Measurements from ENCODE around the gene COL4A2. TPM values are rescaled to one million over a fixed set of nuclear protein-coding genes. Genes with fewer than 3 reads are reported as not detected.

COL4A2 gene
- total RNA-seq, 2 donors from 2014 or later, result not detected

DNA sequence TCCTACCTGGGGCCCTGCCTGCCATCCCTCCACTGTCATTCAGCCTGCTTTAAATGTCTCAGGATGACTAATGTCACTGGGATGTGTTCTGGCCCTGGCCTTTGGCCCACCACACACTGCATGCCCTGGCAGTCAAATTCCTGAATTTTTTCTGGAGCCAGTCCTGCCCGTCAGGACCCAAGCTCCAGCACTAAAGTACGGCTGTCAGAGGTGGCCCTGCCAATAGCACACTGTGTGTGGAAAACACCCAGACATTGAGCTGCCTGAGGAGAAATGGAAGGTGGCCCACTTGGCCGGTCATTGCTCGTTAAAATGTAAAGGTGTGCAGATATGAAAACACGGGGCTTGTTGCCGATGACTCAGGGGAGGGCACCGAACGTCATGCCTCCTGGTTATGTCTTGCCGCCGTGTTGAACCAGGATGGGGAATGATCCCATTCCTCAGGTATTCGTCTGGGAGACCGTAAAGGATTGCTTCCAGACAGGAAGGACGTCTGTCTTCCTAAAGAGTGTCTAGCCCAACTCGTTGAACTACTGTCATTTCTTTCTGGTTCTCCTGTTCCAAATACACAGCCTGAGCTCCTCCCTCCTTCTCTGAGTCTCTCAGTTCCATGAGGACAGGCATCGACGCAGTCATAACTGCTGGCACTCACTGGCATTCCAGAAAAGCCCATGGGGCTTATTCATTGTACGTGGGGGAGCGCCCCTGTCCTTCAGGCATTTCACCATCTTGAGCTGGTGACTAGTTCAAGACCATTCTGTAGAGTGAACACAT is 40.6 kb downstream of the COL4A2 start:
- H3K4me3 Mint-ChIP-seq, result no peak overlapping the region
- DNase-seq (no peak), ATAC-seq (replicated peaks in 1 of 2) (no peak)
- H3K4me1 Mint-ChIP-seq (ENCODE audit: low read depth), result peaks cover 8% of the 10 kb centered on the region
- H3K36me3 Mint-ChIP-seq (ENCODE audit: insufficient read depth in 2 of 2), result no peaks in the 10 kb centered on the region
- no peaks in the 10 kb centered on the region for H3K9me3 Mint-ChIP-seq
- peaks cover 27% of the 10 kb centered on the region for H3K27me3 Mint-ChIP-seq (ENCODE audit: low read depth)
- H3K27ac Mint-ChIP-seq, result no peak overlapping the region

DNA sequence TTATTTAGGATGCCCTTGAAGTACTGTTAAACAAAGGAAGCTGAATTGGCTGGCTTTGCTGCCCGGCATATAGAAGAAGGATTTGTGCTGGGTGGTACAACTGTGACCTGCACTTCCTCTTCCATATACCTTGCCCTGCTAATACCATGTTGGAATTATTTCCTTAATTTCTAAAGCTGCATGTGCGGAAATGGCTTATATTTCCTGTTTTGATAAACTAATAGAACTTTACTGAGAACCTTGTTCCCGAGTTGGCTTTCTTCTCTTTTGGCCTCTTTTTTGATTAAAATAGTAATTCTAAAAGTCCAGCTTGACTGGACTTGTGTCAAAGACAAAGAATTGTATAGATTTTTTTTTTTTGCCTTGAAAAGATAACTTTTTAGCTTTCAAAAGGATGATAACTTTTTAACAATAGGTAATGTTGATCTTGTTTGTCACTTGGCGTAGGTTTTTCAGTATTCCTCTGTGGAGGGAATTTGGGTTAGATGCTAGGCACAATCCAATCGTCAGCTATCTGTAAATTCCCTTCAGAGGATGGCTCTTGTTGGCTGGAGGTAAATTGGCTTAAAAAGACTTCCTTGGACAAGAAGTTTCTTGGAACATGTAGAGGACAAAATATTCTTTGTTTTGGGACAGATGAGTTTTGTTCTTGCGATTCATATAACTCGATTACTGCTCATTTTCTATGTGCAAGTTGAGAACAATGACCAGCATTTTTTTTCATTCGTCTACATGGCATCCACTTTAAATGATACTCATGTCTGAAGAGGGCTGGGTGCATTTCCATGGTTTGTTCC is 41.4 kb downstream of the COL4A2 start:
- DNase-seq (no peak), ATAC-seq (replicated peaks in 1 of 2) (no peak)
- H3K4me1 Mint-ChIP-seq (ENCODE audit: low read depth), result peaks cover 8% of the 10 kb centered on the region
- H3K27me3 Mint-ChIP-seq (ENCODE audit: low read depth), result peaks cover 35% of the 10 kb centered on the region
- no peak overlapping the region for H3K27ac Mint-ChIP-seq
- no peak overlapping the region for H3K4me3 Mint-ChIP-seq
- no peaks in the 10 kb centered on the region for H3K9me3 Mint-ChIP-seq
- H3K36me3 Mint-ChIP-seq (ENCODE audit: insufficient read depth in 2 of 2), result no peaks in the 10 kb centered on the region

DNA sequence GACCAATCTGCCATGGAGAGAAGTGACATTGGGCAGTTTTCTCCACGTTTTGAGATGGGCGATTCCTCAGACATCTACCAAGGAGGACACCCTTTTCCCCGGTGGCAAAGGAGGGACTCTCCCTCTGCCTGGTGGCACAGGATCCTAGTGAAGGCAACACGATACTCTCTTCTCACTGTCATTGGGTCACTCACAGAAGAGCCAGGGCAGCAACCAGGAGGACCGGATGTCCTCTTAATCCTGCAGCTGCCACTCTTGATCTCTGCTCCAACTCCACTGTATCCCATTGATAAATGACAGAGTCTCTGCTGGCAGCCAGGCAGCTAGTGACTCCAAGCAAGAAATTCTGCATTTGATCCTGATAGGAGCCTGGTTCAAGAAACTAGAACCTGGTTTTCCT is 42.2 kb downstream of the COL4A2 start:
- Mint-ChIP-seq H3K4me3 (no peak overlapping the region), H3K4me1 (ENCODE audit: low read depth) (peaks cover 8% of the 10 kb centered on the region), H3K27ac (no peak overlapping the region), H3K27me3 (ENCODE audit: low read depth) (peaks cover 38% of the 10 kb centered on the region), H3K36me3 (ENCODE audit: insufficient read depth in 2 of 2) (no peaks in the 10 kb centered on the region), H3K9me3 (no peaks in the 10 kb centered on the region)
- DNase-seq (no peak), ATAC-seq (replicated peaks in 1 of 2) (no peak)

DNA sequence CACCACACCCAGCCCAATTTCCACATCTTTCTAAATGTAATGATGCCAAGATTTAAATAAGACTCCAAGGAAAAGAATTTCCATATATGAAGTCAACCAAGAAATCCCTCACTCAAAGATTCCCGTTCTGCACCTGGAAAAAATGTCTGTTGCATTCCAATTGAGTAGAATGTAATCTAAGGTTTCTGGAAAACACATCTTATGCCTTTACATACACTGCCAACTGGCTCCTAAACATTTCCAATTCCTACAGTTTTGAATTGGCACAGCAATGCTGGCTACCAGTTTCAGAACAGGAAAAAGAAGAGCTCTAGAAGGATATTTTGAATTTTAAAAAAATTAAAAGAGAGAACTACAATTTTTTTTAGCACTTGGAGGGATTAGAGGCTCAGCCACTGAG is 43.0 kb downstream of the COL4A2 start:
- no peak for DNase-seq
- Mint-ChIP-seq H3K4me3 (no peak overlapping the region), H3K27me3 (ENCODE audit: low read depth) (peaks cover 38% of the 10 kb centered on the region), H3K27ac (no peak overlapping the region), H3K36me3 (ENCODE audit: insufficient read depth in 2 of 2) (no peaks in the 10 kb centered on the region), H3K4me1 (ENCODE audit: low read depth) (peaks cover 1% of the 10 kb centered on the region), H3K9me3 (no peaks in the 10 kb centered on the region)
- no peak for ATAC-seq (replicated peaks in 1 of 2)

DNA sequence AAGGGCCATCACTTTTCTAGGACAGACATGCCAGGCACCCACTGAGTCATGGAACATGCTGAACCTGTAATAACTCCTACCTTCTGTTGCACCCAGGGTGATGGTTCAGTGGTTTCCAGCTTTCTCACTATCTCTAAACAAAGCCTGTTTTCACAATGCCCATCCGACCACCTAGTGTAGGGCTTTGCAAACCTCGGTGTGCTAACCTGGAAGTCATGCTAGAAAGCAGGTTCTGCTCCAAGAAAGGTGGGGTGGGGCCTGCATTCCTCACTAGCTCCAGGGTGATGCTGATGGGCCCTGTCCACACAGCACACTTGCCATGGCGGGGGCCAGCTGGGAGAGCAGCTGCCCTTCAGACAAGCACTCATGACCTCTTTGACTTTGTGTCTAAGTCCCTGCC is 43.4 kb downstream of the COL4A2 start:
- H3K4me3 Mint-ChIP-seq, result no peak overlapping the region
- H3K27me3 Mint-ChIP-seq (ENCODE audit: low read depth), result peaks cover 38% of the 10 kb centered on the region
- H3K36me3 Mint-ChIP-seq (ENCODE audit: insufficient read depth in 2 of 2), result no peaks in the 10 kb centered on the region
- H3K27ac Mint-ChIP-seq, result no peak overlapping the region
- H3K9me3 Mint-ChIP-seq, result no peaks in the 10 kb centered on the region
- no peak for ATAC-seq (replicated peaks in 1 of 2)
- DNase-seq, result no peak
- no peaks in the 10 kb centered on the region for H3K4me1 Mint-ChIP-seq (ENCODE audit: low read depth)

DNA sequence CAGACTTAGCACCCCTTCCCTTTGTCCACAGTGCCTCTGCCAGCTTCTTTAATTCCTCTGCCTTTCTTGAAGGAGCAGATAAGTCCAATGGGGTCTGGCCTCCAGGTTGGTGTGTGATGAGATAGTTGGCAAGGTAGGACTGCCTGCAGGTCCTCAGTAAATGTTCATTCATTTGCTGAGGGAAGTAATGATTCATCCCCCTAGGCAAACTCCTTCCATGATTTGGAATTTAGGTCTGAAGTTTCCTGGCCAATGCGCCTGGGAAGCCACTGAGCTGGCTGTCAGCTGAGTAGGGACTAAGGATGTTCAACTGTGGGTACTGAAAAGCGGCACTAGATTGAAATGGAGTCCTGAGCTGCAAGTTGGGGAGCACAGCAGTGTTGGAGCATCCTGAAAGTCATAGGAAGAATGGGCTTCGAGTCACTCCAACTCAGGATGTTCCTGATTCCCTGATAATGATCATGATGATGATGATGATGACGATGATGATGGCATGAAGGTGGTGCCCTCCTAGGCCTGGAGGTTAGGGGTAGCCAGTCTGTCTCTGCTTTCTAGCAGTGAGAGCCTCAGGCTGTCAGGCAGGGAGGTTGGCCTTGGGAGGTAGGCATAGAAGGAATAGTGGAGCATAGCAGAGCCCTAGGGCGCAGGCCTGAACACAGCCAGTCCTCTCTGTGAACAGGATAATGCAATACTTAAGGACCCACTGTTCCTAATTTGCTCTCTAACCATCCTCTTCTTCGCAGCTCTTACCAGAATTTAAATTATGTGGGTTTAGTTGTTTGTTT is 44.7 kb downstream of the COL4A2 start:
- Mint-ChIP-seq H3K36me3 (ENCODE audit: insufficient read depth in 2 of 2) (no peaks in the 10 kb centered on the region), H3K4me1 (ENCODE audit: low read depth) (no peaks in the 10 kb centered on the region), H3K4me3 (no peak overlapping the region), H3K27ac (no peak overlapping the region), H3K9me3 (no peaks in the 10 kb centered on the region), H3K27me3 (ENCODE audit: low read depth) (peaks cover 38% of the 10 kb centered on the region)
- ATAC-seq (replicated peaks in 1 of 2) (no peak), DNase-seq (no peak)

DNA sequence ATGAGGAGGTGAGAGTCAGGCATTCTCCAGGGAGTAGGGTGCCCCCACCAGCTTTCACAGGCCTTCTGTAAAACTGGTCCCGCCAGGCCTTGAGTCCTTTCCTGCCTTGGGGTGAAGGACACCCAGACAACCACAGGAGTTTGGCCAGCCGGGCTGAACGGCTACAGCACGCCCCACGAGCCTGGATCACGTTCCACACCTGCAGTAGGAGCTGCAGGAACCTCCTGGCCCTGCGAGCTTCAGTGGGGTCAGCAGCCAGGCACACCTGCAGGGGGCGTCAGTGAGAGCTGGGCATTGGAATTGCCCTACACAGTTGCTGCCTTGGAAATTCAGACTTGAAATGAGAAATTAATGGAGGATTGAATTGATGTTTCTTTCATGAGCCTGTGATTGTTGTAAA is 45.7 kb downstream of the COL4A2 start:
- no peaks in the 10 kb centered on the region for H3K4me1 Mint-ChIP-seq (ENCODE audit: low read depth)
- no peak overlapping the region for H3K27ac Mint-ChIP-seq
- no peaks in the 10 kb centered on the region for H3K36me3 Mint-ChIP-seq (ENCODE audit: insufficient read depth in 2 of 2)
- ATAC-seq (replicated peaks in 1 of 2), result no peak
- peak in 1 of 2 donors; percentile 5 for DNase-seq
- H3K27me3 Mint-ChIP-seq (ENCODE audit: low read depth), result peaks cover 38% of the 10 kb centered on the region
- no peak overlapping the region for H3K4me3 Mint-ChIP-seq
- no peaks in the 10 kb centered on the region for H3K9me3 Mint-ChIP-seq

DNA sequence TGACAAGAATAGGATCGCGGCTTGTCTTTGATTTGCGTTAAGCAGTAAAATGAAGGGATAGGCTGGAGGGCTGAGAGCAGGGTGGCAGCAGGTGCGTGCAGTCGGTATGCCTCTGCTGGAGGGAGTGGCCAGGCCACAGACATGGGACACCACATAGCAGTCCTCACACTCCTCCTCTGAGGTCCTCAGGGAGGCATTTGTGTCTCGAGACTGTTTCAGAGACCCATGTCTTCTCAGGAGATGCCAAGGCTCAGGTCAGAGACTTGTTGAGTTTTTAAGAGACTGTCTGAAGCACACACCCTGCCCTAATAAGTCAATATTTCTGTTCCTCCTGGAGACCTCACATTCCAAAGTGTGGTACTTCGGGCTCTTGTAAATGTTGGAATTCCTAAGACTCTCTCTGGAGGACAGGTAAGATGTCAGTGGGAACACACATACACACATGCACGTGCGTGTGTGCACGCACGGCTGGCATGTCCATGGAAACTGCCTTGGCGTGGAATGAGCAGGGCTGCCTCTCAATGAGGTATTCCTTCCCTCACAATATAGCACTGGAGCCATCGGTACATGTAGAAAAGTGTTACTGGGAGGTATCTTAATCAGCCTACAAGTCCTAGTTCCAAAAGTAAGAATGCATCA is 46.4 kb downstream of the COL4A2 start:
- H3K9me3 Mint-ChIP-seq, result no peaks in the 10 kb centered on the region
- H3K4me1 Mint-ChIP-seq (ENCODE audit: low read depth), result no peaks in the 10 kb centered on the region
- no peak overlapping the region for H3K4me3 Mint-ChIP-seq
- peaks cover 37% of the 10 kb centered on the region for H3K27me3 Mint-ChIP-seq (ENCODE audit: low read depth)
- no peak for ATAC-seq (replicated peaks in 1 of 2)
- H3K36me3 Mint-ChIP-seq (ENCODE audit: insufficient read depth in 2 of 2), result no peaks in the 10 kb centered on the region
- H3K27ac Mint-ChIP-seq, result no peak overlapping the region
- DNase-seq, result no peak

DNA sequence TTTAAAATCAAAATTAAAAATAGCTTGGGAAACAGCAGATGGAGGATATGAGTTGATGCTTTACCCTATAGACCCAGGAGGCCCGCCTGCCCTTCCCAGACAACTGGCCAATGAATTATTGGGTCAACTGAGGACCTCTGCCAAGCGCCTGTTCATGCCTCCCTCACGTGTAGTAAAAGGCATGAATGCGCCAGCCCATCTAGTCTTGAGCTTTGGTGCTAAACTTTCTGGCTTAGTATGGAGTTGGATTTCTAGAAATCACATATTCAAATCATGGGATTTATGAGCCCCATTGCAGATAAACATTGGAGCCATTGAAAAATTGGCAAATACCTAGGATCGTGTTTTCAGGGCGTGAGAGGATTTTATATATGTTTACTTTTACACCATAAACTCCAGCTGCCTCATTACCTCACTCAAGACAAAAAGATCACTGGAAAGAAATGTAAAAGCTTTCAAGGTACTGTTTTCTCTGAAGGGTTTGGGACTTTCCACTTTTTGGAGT is 47.1 kb downstream of the COL4A2 start:
- Mint-ChIP-seq H3K9me3 (no peaks in the 10 kb centered on the region), H3K4me1 (ENCODE audit: low read depth) (no peaks in the 10 kb centered on the region), H3K4me3 (no peak overlapping the region), H3K27me3 (ENCODE audit: low read depth) (peaks cover 32% of the 10 kb centered on the region), H3K27ac (no peak overlapping the region), H3K36me3 (ENCODE audit: insufficient read depth in 2 of 2) (no peaks in the 10 kb centered on the region)
- DNase-seq, result no peak
- ATAC-seq (replicated peaks in 1 of 2), result no peak

DNA sequence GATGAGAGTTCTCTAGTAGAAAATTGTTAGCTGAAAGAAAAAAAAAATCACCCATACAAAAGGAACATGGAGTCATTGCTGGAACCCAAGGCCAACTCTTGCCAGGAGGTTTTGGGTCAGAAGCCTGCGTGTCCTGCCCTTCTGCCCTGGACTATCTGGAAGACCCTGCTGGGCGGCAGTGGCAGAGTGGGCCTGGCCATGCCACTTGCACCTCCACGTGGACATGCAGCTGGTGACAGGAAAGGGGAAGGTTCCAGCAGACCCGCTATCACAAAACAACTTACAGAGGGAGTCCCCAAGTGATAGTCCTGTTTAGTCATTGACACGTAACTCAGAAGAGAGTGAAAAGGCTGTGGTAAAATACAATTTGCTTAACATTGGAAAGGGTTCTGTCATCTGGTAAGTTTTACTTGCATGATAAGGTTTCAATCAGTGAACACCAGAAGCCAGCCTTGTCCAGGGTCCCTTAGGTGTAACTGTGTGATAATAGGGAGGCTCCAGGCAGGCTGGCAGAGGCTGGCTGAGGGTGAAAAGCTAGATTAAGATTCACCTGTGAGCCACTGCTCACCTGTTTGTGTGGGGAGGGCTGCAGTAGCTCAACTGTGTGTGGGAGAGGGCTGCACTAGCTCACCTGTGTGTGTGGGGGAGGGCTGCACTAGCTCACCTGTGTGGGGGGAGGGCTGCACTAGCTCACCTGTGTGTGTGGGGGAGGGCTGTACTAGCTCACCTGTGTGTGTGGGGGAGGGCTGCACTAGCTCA is 47.8 kb downstream of the COL4A2 start:
- no peaks in the 10 kb centered on the region for H3K4me1 Mint-ChIP-seq (ENCODE audit: low read depth)
- H3K9me3 Mint-ChIP-seq, result no peaks in the 10 kb centered on the region
- DNase-seq, result no peak
- H3K4me3 Mint-ChIP-seq, result no peak overlapping the region
- H3K27ac Mint-ChIP-seq, result no peak overlapping the region
- H3K36me3 Mint-ChIP-seq (ENCODE audit: insufficient read depth in 2 of 2), result no peaks in the 10 kb centered on the region
- ATAC-seq (replicated peaks in 1 of 2), result peak; percentile 46 to 60
- H3K27me3 Mint-ChIP-seq (ENCODE audit: low read depth), result peaks cover 31% of the 10 kb centered on the region

DNA sequence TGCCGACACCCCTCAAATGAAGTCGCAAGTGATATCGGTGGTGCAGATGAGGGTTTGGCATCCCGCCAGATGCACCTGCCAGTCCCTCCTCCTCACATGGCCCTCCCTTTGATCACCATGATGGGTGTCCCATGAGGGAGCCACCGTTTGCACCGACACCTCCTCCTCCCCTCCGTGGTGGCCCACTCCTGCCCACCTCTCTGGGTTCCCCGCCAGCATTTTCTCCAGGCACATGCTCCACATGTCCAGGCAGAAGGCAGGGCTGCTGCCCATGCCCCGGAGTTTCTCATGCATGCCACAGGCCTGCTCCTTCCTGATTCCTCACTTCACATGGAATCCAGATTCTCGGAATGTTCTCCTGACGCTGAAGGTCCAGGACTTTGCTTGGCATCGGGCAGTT is 49.3 kb downstream of the COL4A2 start:
- Mint-ChIP-seq H3K27ac (no peak overlapping the region), H3K27me3 (ENCODE audit: low read depth) (peaks cover 32% of the 10 kb centered on the region), H3K4me3 (no peak overlapping the region), H3K9me3 (no peaks in the 10 kb centered on the region), H3K4me1 (ENCODE audit: low read depth) (no peaks in the 10 kb centered on the region), H3K36me3 (ENCODE audit: insufficient read depth in 2 of 2) (no peaks in the 10 kb centered on the region)
- ATAC-seq (replicated peaks in 1 of 2) (no peak), DNase-seq (no peak)

DNA sequence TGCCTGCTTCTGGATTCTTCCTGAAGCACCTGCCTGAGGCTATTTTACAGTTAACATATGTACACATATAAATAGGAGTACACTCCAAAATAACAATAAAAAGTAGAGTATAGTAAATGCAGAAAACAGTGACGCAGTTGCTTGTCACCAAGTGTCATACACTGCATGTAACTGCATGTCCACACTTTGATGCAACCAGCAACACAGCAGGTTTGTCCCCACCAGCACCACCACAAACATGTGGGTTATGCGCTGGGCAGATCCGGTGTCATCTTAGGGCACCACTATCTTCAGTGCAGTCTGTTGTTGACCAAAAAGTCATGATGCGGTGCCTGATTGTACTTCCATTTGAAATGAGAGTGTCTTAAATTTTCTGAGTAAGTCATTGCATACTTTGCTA is 51.3 kb downstream of the COL4A2 start:
- Mint-ChIP-seq H3K9me3 (no peaks in the 10 kb centered on the region), H3K27ac (no peak overlapping the region), H3K36me3 (ENCODE audit: insufficient read depth in 2 of 2) (no peaks in the 10 kb centered on the region), H3K4me3 (no peak overlapping the region), H3K27me3 (ENCODE audit: low read depth) (peaks cover 20% of the 10 kb centered on the region), H3K4me1 (ENCODE audit: low read depth) (no peaks in the 10 kb centered on the region)
- ATAC-seq (replicated peaks in 1 of 2), result no peak
- no peak for DNase-seq

All from activated T-cell treated with anti-CD3 and anti-CD28 coated beads, Interleukin-2, amount 50 U/mL, for 72 hours (primary cell).